ENCODE measurements around the gene ADGRV1.

GRCh38 chr5:91122651-91123050 lies 564.1 kb downstream of the ADGRV1 start:
- TF ChIP-seq CTCF (IDR thresholded peaks at IDR 0.05; ENCODE audit: insufficient read depth, low read length, poor library complexity, severe bottlenecking) (no peak), EZH2phosphoT487 (conservative IDR thresholded peaks at IDR 0.05; ENCODE audit: low read length) (no peak)

All from SU-DHL-6 (cell line).